Activated CD4-positive, alpha-beta T cell treated with anti-CD3 and anti-CD28 coated beads, Interleukin-2, amount 10 ng/mL, durations not matched to agents 24 days and 14 days (primary cell): Measurements from ENCODE around the gene GADD45GIP1. TPM values are rescaled to one million over a fixed set of nuclear protein-coding genes. Genes with fewer than 3 reads are reported as not detected.
"Not testable (repeated sequence)": the region's sequence is repeated elsewhere in the genome, so short reads cannot be mapped to it uniquely, and the experiment has no call there.

Source experiments
- DNase-seq: peaks from one replicate; pipeline ENCODE4 v3.0.0; 2022
- H3K27ac Mint-ChIP-seq: one replicate; pipeline ENCODE4 v1.8.0; 2022; ENCODE audit warnings: mild to moderate bottlenecking, mixed read lengths
- H3K27me3 Mint-ChIP-seq: one replicate; pipeline ENCODE4 v1.8.0; 2022; ENCODE audit warnings: mixed read lengths
- H3K36me3 Mint-ChIP-seq: one replicate; pipeline ENCODE4 v1.8.0; 2022; ENCODE audit warnings: low read depth, mild to moderate bottlenecking, mixed read lengths
- H3K4me1 Mint-ChIP-seq: one replicate; pipeline ENCODE4 v1.8.0; 2021; ENCODE audit warnings: mixed read lengths
- H3K4me3 Mint-ChIP-seq: one replicate; pipeline ENCODE4 v1.8.0; 2022; ENCODE audit warnings: mild to moderate bottlenecking, moderate library complexity, mixed read lengths
- H3K9me3 Mint-ChIP-seq: one replicate; pipeline ENCODE4 v1.8.0; 2021; ENCODE audit warnings: mixed read lengths
- intact Hi-C: fragments of 100-400 bp; cut with micrococcal nuclease; formaldehyde crosslinking; loops from one replicate; pipeline ENCODE4 v1.15.1; 2023
- total RNA-seq: library from RNA; stranded (reverse); gene quantifications from 2 replicates; pipeline ENCODE4 v1.2.3, GENCODE V29; 2022

The GADD45GIP1 gene
- total RNA-seq, 1 donor from 2014 or later = 32.4 TPM

DNA sequence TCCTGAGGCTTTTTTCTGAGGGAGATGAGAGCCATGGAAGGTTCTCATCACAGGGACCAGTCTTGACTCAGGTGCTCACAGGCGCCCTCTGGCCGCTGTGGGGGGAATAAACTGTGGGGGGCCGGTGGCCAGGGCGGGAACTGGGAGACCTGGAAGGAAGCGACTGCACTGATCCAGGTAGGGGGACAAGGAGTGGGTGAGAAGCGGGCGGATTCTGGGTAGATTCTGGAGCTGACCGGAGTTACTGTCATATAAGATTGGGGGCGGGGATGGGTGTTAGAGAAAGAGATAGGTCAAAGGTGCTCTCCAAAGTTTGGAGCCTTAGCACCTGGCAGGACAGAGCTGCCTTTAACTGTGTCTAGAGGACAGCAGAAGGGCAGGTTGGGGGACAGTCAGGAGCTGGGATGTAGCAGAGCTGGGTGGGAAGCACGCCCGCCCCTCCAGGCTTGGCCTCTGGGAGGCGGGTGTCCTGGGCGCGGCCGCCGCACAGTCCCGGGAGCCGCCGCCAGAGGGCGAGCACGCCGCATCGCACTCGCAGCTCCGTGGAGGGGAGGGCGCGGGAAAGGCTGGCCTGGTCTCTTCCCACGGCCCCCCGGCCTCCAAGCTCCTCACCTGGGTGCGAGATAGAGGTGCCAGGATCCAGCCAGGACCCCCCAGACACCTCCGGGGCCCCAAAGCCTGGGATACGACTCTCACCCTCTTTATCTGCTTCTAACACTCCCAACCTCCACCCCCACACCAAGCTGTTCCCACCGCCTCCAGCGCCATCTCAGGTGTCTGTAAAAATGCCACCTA lies 8.2 kb upstream of the GADD45GIP1 start:
- no peaks in the 10 kb centered on the region for H3K9me3 Mint-ChIP-seq
- peaks cover 2% of the 10 kb centered on the region for H3K27me3 Mint-ChIP-seq
- peak overlapping the region; percentile 84 for H3K27ac Mint-ChIP-seq
- peak overlapping the region; percentile 94 for H3K4me3 Mint-ChIP-seq
- DNase-seq = peak; percentile 95
- peaks cover 10% of the 10 kb centered on the region for H3K4me1 Mint-ChIP-seq
- H3K36me3 Mint-ChIP-seq = no peaks in the 10 kb centered on the region
- intact Hi-C loops = loop anchor here (1.0 kb wide), 1 partner anchor 80 kb away; no protein-coding TSS in a partner anchor

DNA sequence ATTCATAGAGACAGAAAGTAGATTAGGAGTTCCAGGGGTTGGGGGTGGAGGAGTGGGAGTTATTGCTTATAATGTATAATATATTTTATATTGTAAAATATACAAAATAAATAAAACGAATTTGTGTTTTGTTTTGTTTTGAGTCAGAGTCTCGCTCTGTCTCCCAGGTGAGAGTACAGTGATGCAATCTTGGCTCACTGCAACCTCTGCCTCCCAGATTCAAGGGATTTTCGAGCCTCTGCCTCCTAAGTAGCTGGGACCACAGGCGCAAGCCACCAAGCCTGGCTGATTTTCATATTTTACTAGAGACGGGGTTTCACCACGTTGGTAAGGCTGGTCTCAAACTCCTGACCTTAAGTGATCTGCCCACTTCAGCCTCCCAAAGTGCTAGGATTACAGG lies 2.5 kb upstream of the GADD45GIP1 start:
- Mint-ChIP-seq H3K27ac (no peak overlapping the region), H3K4me3 (no peak overlapping the region), H3K9me3 (no peaks in the 10 kb centered on the region), H3K36me3 (peaks cover 9% of the 10 kb centered on the region), H3K4me1 (peaks cover 16% of the 10 kb centered on the region), H3K27me3 (peaks cover 3% of the 10 kb centered on the region)
- intact Hi-C loops = no loop called here
- DNase-seq = no peak

DNA sequence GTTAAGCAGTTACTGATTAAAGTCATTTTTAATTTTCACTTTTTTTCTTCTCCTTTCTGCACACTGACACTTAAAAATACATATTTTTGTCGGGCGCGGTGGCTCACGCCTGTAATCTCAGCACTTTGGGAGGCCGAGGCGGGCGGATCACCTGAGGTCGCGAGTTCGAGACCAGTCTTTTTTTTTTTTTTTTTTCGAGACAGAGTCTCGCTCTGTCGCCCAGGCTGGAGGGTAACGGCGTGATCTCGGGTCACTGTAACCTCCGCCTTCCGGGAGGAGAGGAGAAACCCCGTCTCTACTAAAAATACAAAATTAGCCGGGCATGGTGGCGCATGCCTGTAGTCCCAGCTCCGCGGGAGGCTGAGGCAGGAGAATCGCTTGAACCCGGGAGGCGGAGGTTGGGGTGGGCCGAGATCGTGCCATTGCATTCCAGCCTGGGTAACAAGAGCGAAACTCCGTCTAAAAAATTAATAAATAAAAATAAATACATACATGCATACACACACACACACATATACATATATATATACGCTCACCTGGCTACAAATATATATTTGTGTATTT lies 448 bp upstream of the GADD45GIP1 start:
- not testable (repeated sequence) for H3K9me3 Mint-ChIP-seq, DNase-seq, H3K27me3 Mint-ChIP-seq
- Mint-ChIP-seq H3K4me1 (peaks cover 23% of the 10 kb centered on the region), H3K4me3 (peak overlapping the region; percentile 75), H3K36me3 (peaks cover 26% of the 10 kb centered on the region), H3K27ac (peak overlapping the region; percentile 95)
- intact Hi-C loops = loop anchor here (2.0 kb wide), 1 partner anchor 67 kb away; the partner anchor contains the start of gene GCDH

GRCh38 chr19:12955996-12956395 lies 1.0 kb downstream of the GADD45GIP1 start:
- Mint-ChIP-seq H3K9me3 (no peaks in the 10 kb centered on the region), H3K36me3 (peaks cover 37% of the 10 kb centered on the region), H3K4me3 (peak overlapping the region; percentile 75), H3K4me1 (peaks cover 26% of the 10 kb centered on the region), H3K27me3 (peaks cover 1% of the 10 kb centered on the region), H3K27ac (peak overlapping the region; percentile 56)
- DNase-seq = no peak
- intact Hi-C loops = loop anchor here (2.0 kb wide), 1 partner anchor 65 kb away; the partner anchor contains the start of gene GCDH

DNA sequence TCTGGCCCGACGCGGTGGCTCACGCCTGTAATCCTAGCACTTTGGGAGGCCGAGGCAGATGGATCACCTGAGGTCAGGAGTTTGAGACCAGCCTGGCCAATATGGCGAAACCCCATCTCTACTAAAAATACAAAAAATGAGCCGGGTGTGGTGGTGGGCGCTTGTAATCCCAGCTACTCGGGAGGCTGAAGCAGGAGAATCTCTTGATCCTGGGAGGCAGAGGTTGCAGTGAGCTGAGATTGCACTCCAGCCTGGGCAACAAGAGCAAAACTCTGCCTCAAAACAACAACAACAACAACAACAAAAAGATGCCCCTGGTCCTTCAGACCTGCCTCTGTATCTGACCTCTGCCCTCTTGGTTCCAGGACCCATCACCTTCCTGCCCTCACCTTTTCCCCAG lies 1.4 kb downstream of the GADD45GIP1 start:
- DNase-seq, H3K9me3 Mint-ChIP-seq, intact Hi-C loops, H3K27me3 Mint-ChIP-seq: not testable (repeated sequence)
- peaks cover 41% of the 10 kb centered on the region for H3K36me3 Mint-ChIP-seq
- H3K4me3 Mint-ChIP-seq = peak overlapping the region; percentile 75
- peaks cover 26% of the 10 kb centered on the region for H3K4me1 Mint-ChIP-seq
- H3K27ac Mint-ChIP-seq = peak overlapping the region; percentile 70

- Mint-ChIP-seq H3K36me3 (peaks cover 49% of the 10 kb centered on the region), H3K27me3 (no peaks in the 10 kb centered on the region), H3K9me3 (no peaks in the 10 kb centered on the region), H3K27ac (peak overlapping the region; percentile 82), H3K4me1 (peaks cover 26% of the 10 kb centered on the region), H3K4me3 (peak overlapping the region; percentile 49)
- intact Hi-C loops = no loop called here
- DNase-seq = no peak
These were observed 2.4 kb downstream of the GADD45GIP1 start for GRCh38 chr19:12954612-12954962.

- H3K9me3 Mint-ChIP-seq = no peaks in the 10 kb centered on the region
- H3K4me1 Mint-ChIP-seq = peaks cover 26% of the 10 kb centered on the region
- DNase-seq = peak; percentile 57
- no peaks in the 10 kb centered on the region for H3K27me3 Mint-ChIP-seq
- peak overlapping the region; percentile 49 for H3K4me3 Mint-ChIP-seq
- intact Hi-C loops = no loop called here
- H3K36me3 Mint-ChIP-seq = peaks cover 52% of the 10 kb centered on the region
- peak overlapping the region; percentile 82 for H3K27ac Mint-ChIP-seq
These were observed 3.0 kb downstream of the GADD45GIP1 start for GRCh38 chr19:12953799-12954611.

- intact Hi-C loops = no loop called here
- H3K9me3 Mint-ChIP-seq = no peaks in the 10 kb centered on the region
- no peak for DNase-seq
- no peak overlapping the region for H3K4me3 Mint-ChIP-seq
- peaks cover 57% of the 10 kb centered on the region for H3K36me3 Mint-ChIP-seq
- peaks cover 26% of the 10 kb centered on the region for H3K4me1 Mint-ChIP-seq
- no peak overlapping the region for H3K27ac Mint-ChIP-seq
- H3K27me3 Mint-ChIP-seq = no peaks in the 10 kb centered on the region
These were observed 3.8 kb downstream of the GADD45GIP1 start for GRCh38 chr19:12953138-12953798.

DNA sequence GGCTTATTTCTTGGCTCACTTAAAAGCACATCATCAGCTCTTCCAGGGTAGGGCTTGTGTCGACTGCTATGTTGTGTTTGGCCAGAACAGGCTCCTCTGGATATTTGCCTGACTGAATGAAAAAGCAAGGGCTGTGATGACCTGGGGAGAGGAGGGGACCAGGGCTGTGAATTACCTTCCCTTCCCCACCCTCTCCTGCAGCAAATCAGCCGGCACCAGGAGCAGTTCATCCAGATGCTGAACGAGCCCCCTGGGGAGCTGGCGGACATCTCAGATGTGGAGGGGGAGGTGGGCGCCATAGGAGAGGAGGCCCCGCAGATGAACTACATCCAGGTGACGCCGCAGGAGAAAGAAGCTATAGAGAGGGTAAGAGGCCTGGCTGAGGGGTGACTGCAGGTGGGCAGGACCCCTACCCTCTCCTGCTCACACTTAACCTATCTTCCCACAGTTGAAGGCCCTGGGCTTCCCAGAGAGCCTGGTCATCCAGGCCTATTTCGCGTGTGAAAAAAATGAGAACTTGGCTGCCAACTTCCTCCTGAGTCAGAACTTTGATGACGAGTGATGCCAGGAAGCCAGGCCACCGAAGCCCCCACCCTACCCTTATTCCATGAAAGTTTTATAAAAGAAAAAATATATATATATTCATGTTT lies 4.4 kb downstream of the GADD45GIP1 start:
- Mint-ChIP-seq H3K36me3 (peaks cover 64% of the 10 kb centered on the region), H3K27ac (peak overlapping the region; percentile 25), H3K27me3 (no peaks in the 10 kb centered on the region), H3K4me3 (no peak overlapping the region), H3K9me3 (no peaks in the 10 kb centered on the region), H3K4me1 (peaks cover 29% of the 10 kb centered on the region)
- intact Hi-C loops = no loop called here
- no peak for DNase-seq

- H3K27me3 Mint-ChIP-seq, H3K4me3 Mint-ChIP-seq, H3K9me3 Mint-ChIP-seq, intact Hi-C loops, DNase-seq: not testable (repeated sequence)
- peaks cover 65% of the 10 kb centered on the region for H3K36me3 Mint-ChIP-seq
- peaks cover 30% of the 10 kb centered on the region for H3K4me1 Mint-ChIP-seq
- peak overlapping the region; percentile 9 for H3K27ac Mint-ChIP-seq
These were observed 5.0 kb downstream of the GADD45GIP1 start for GRCh38 chr19:12952050-12952449.

GRCh38 chr19:12949363-12950283 lies 7.4 kb downstream of the GADD45GIP1 start:
- Mint-ChIP-seq H3K36me3 (peaks cover 78% of the 10 kb centered on the region), H3K9me3 (no peaks in the 10 kb centered on the region), H3K27me3 (peaks cover 2% of the 10 kb centered on the region), H3K27ac (no peak overlapping the region), H3K4me3 (no peak overlapping the region), H3K4me1 (peaks cover 32% of the 10 kb centered on the region)
- intact Hi-C loops = no loop called here
- peak; percentile 58 for DNase-seq

GRCh38 chr19:12948612-12949362 lies 8.2 kb downstream of the GADD45GIP1 start:
- H3K36me3 Mint-ChIP-seq = peaks cover 78% of the 10 kb centered on the region
- H3K4me1 Mint-ChIP-seq = peaks cover 26% of the 10 kb centered on the region

More at GRCh38 chr19:12948612-12949362, 8.2 kb downstream of the GADD45GIP1 start:
- DNase-seq = peak; percentile 58
- no peaks in the 10 kb centered on the region for H3K9me3 Mint-ChIP-seq
- H3K4me3 Mint-ChIP-seq = no peak overlapping the region
- no peak overlapping the region for H3K27ac Mint-ChIP-seq
- intact Hi-C loops = no loop called here
- H3K27me3 Mint-ChIP-seq = peaks cover 2% of the 10 kb centered on the region
